ENCODE data around the gene SMURF2.

The SMURF2 gene

DNA sequence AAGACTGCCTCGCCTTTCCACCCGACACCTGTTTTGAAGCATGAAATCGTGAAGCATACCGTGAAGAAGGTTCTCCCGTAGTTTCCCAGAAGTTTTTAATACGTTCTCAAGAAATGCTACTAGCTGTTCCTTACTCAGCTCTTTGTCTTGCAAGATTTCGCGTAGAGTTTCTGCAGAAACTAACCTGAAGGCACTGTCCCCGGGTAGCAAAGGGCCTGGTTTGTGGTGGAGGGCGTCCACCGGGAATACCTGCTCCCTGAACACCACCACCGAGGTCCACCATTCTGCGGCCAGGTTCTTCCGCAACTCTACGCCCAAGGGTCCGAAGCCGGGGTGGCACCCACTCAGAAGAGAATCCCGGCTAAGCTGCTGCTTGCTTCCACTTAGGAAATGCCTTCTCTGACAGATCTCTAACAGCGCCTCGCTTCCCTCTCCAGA lies 165.7 kb downstream of the SMURF2 start:
- no peak for TF ChIP-seq TAF1 (IDR thresholded peaks at IDR 0.05; ENCODE audit: borderline replicate concordance, insufficient read depth, low read length)
- TF ChIP-seq SIN3A (IDR thresholded peaks at IDR 0.05; ENCODE audit: borderline replicate concordance, insufficient read depth, low read length): no peak
- TF ChIP-seq FOXP2 (optimal IDR thresholded peaks at IDR 0.05; ENCODE audit: borderline replicate concordance, extremely low read depth, extremely low read length, insufficient read depth): no peak
- no peak for TF ChIP-seq POLR2AphosphoS5 (IDR thresholded peaks at IDR 0.05; ENCODE audit: low read depth, low read length)
- TF ChIP-seq, protein P1, sequence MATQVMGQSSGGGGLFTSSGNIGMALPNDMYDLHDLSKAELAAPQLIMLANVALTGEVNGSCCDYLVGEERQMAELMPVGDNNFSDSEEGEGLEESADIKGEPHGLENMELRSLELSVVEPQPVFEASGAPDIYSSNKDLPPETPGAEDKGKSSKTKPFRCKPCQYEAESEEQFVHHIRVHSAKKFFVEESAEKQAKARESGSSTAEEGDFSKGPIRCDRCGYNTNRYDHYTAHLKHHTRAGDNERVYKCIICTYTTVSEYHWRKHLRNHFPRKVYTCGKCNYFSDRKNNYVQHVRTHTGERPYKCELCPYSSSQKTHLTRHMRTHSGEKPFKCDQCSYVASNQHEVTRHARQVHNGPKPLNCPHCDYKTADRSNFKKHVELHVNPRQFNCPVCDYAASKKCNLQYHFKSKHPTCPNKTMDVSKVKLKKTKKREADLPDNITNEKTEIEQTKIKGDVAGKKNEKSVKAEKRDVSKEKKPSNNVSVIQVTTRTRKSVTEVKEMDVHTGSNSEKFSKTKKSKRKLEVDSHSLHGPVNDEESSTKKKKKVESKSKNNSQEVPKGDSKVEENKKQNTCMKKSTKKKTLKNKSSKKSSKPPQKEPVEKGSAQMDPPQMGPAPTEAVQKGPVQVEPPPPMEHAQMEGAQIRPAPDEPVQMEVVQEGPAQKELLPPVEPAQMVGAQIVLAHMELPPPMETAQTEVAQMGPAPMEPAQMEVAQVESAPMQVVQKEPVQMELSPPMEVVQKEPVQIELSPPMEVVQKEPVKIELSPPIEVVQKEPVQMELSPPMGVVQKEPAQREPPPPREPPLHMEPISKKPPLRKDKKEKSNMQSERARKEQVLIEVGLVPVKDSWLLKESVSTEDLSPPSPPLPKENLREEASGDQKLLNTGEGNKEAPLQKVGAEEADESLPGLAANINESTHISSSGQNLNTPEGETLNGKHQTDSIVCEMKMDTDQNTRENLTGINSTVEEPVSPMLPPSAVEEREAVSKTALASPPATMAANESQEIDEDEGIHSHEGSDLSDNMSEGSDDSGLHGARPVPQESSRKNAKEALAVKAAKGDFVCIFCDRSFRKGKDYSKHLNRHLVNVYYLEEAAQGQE (IDR thresholded peaks at IDR 0.05; ENCODE audit: insufficient read depth in 1 of 2, low read depth in 2 of 2, low read length in 2 of 2): no peak
